IMR-90 (cell line): ENCODE measurements around the gene ADD2. TPM values are rescaled to one million over a fixed set of nuclear protein-coding genes. Genes with fewer than 3 reads are reported as not detected.

Experiments
- ATAC-seq: fragments of 200-7000 bp; cut with Tn5 transposase; 2 replicates; pipeline ENCODE4 v1.9.1; 2020; ENCODE audit warnings: low read depth, mild to moderate bottlenecking, moderate library complexity
- BruUV-seq: library from RNA; stranded (reverse); fragments of 400-500 nt; replicated peaks from 2 replicates; lab custom pipeline; 2021; lab: Mats Ljungman, UMichigan
- CTCF ChIA-PET: fragments of 300-600 bp; formaldehyde crosslinking; extraction: SDS; loops from one replicate; lab custom pipeline; 2021; ENCODE audit warnings: antibody characterized with exemption; lab: Yijun Ruan, JAX
- POLR2A ChIA-PET: fragments of 300-600 bp; sonication (Branson Sonifier 250); formaldehyde crosslinking; loops from one replicate; lab custom pipeline; 2022; ENCODE audit warnings: antibody characterized with exemption; ENCODE audit not compliant: unreplicated experiment; lab: Charles Lee
- DNase-seq: peaks from one replicate; pipeline ENCODE4 v3.0.0; 2013
- H2AFZ ChIP-seq: replicated peaks from 2 replicates; pipeline ENCODE3; 2013; ENCODE audit warnings: low read length, mild to moderate bottlenecking; ENCODE audit not compliant: poor library complexity
- H2AK5ac ChIP-seq: 2 replicates; pipeline ENCODE4 v1.6.1; 2013; ENCODE audit warnings: low read depth, low read length, inconsistent platforms
- H2AK9ac ChIP-seq: replicated peaks from 2 replicates; pipeline ENCODE3; 2013; ENCODE audit warnings: mild to moderate bottlenecking, low read depth, low read length, moderate library complexity; ENCODE audit not compliant: poor library complexity
- H2BK120ac ChIP-seq: 2 replicates; pipeline ENCODE4 v1.6.1; 2013; ENCODE audit warnings: low read depth, low read length, inconsistent platforms
- H2BK15ac ChIP-seq: 3 replicates; pipeline ENCODE4 v1.6.1; 2013; ENCODE audit warnings: low read depth, low read length, inconsistent platforms
- H2BK20ac ChIP-seq: 2 replicates; pipeline ENCODE4 v1.6.1; 2013; ENCODE audit warnings: low read depth, mild to moderate bottlenecking, inconsistent platforms, low read length, moderate library complexity
- H2BK5ac ChIP-seq: 2 replicates; pipeline ENCODE4 v1.6.1; 2013; ENCODE audit warnings: mild to moderate bottlenecking, low read depth, low read length, inconsistent platforms; ENCODE audit not compliant: poor library complexity, severe bottlenecking
- H3K14ac ChIP-seq: replicated peaks from 2 replicates; pipeline ENCODE4 v1.6.1; 2013; ENCODE audit warnings: low read depth, low read length, inconsistent platforms
- H3K18ac ChIP-seq: 2 replicates; pipeline ENCODE4 v1.6.1; 2013; ENCODE audit warnings: low read depth, low read length, control low read depth
- H3K23ac ChIP-seq: 2 replicates; pipeline ENCODE4 v1.6.1; 2013; ENCODE audit warnings: low read depth, low read length, inconsistent platforms
- H3K27ac ChIP-seq: 2 replicates; pipeline ENCODE4 v1.5.1; 2013; ENCODE audit warnings: mild to moderate bottlenecking, control low read depth, low read length; ENCODE audit not compliant: insufficient read depth
- H3K27me3 ChIP-seq: 2 replicates; pipeline ENCODE4 v1.6.1; 2013; ENCODE audit warnings: low read length; ENCODE audit not compliant: control insufficient read depth, insufficient read depth
- H3K36me3 ChIP-seq: 2 replicates; pipeline ENCODE4 v1.6.1; 2013; ENCODE audit warnings: low read length, mixed read lengths; ENCODE audit not compliant: control insufficient read depth, insufficient read depth
- H3K4ac ChIP-seq: 2 replicates; pipeline ENCODE4 v1.6.1; 2013; ENCODE audit warnings: low read depth, low read length, inconsistent platforms
- H3K4me1 ChIP-seq: 2 replicates; pipeline ENCODE4 v1.6.1; 2013; ENCODE audit warnings: low read length, mixed read lengths; ENCODE audit not compliant: control insufficient read depth, insufficient read depth
- H3K4me2 ChIP-seq: 2 replicates; pipeline ENCODE4 v1.6.1; 2013; ENCODE audit warnings: low read depth, mild to moderate bottlenecking, control low read depth, low read length, moderate library complexity
- H3K4me3 ChIP-seq: 2 replicates; pipeline ENCODE4 v1.5.1; 2013; ENCODE audit warnings: low read depth, mild to moderate bottlenecking, control low read depth, low read length, moderate library complexity; ENCODE audit not compliant: insufficient read depth
- H3K56ac ChIP-seq: 2 replicates; pipeline ENCODE4 v1.6.1; 2013; ENCODE audit warnings: low read length, inconsistent platforms; ENCODE audit not compliant: insufficient read depth; ENCODE audit errors: extremely low read depth
- H3K79me1 ChIP-seq, 2 experiments: 2 replicates each; pipeline ENCODE4 v1.6.1; 2013; ENCODE audit warnings: low read length in 2 of 2, inconsistent platforms in 1 of 2, low read depth in 1 of 2
- H3K9ac ChIP-seq: 2 replicates; pipeline ENCODE4 v1.6.1; 2013; ENCODE audit warnings: low read depth, low read length, control low read depth
- H3K9me1 ChIP-seq: 2 replicates; pipeline ENCODE4 v1.6.1; 2013; ENCODE audit warnings: low read length, inconsistent platforms; ENCODE audit not compliant: insufficient read depth
- H3K9me3 ChIP-seq: 2 replicates; pipeline ENCODE4 v1.6.1; 2013; ENCODE audit warnings: low read length; ENCODE audit not compliant: control insufficient read depth, insufficient read depth
- H4K20me1 ChIP-seq: 2 replicates; pipeline ENCODE4 v1.6.1; 2013; ENCODE audit warnings: low read length, inconsistent platforms; ENCODE audit not compliant: insufficient read depth
- H4K5ac ChIP-seq: 2 replicates; pipeline ENCODE4 v1.6.1; 2013; ENCODE audit warnings: mild to moderate bottlenecking, low read depth, low read length, control low read depth
- H4K8ac ChIP-seq, 2 experiments: 2 replicates each; pipeline ENCODE4 v1.6.1; 2013; ENCODE audit warnings: low read depth in 2 of 2, low read length in 2 of 2, control low read depth in 1 of 2, inconsistent platforms in 1 of 2
- H4K91ac ChIP-seq: 2 replicates; pipeline ENCODE4 v1.6.1; 2013; ENCODE audit warnings: low read depth, low read length, inconsistent platforms; ENCODE audit not compliant: insufficient read depth
- BHLHE40 ChIP-seq: fragments of 150-350 bp; IDR thresholded peaks from 2 replicates; pipeline ENCODE4 v1.6.1; 2016; ENCODE audit warnings: mild to moderate bottlenecking, low read depth, low read length
- CEBPB ChIP-seq: IDR thresholded peaks from 2 replicates; pipeline ENCODE4 v1.6.1; 2012; ENCODE audit warnings: low read depth, low read length, improper control_type of control experiment
- CHD1 ChIP-seq: IDR thresholded peaks from 2 replicates; pipeline ENCODE4 v1.6.1; 2012; ENCODE audit warnings: low read depth, low read length, improper control_type of control experiment
- ELK1 ChIP-seq: fragments of 150-350 bp; IDR thresholded peaks from 2 replicates; pipeline ENCODE4 v1.6.1; 2016; ENCODE audit warnings: low read depth, mild to moderate bottlenecking, low read length, moderate library complexity, borderline replicate concordance
- FOS ChIP-seq: fragments of 150-350 bp; IDR thresholded peaks from 2 replicates; pipeline ENCODE4 v1.6.1; 2016; ENCODE audit warnings: low read depth, low read length
- MAFK ChIP-seq: IDR thresholded peaks from 2 replicates; pipeline ENCODE4 v1.6.1; 2012; ENCODE audit warnings: low read depth, low read length, improper control_type of control experiment
- MAZ ChIP-seq: IDR thresholded peaks from 2 replicates; pipeline ENCODE4 v1.6.1; 2012; ENCODE audit warnings: low read depth, mild to moderate bottlenecking, low read length, improper control_type of control experiment, moderate library complexity, borderline replicate concordance
- MXI1 ChIP-seq: IDR thresholded peaks from 2 replicates; pipeline ENCODE4 v1.6.1; 2012; ENCODE audit warnings: low read depth, mild to moderate bottlenecking, low read length, moderate library complexity, borderline replicate concordance
- NFE2L2 ChIP-seq: fragments of 150-350 bp; IDR thresholded peaks from 2 replicates; pipeline ENCODE4 v1.6.1; 2016; ENCODE audit warnings: low read depth, mild to moderate bottlenecking, low read length
- POLR2A ChIP-seq: IDR thresholded peaks from 2 replicates; pipeline ENCODE4 v1.6.1; 2012; ENCODE audit warnings: mild to moderate bottlenecking, low read depth, low read length
- RAD21 ChIP-seq: IDR thresholded peaks from 2 replicates; pipeline ENCODE4 v1.6.1; 2012; ENCODE audit warnings: low read length, improper control_type of control experiment
- RCOR1 ChIP-seq: IDR thresholded peaks from 2 replicates; pipeline ENCODE4 v1.6.1; 2012; ENCODE audit warnings: mild to moderate bottlenecking, low read length, improper control_type of control experiment; ENCODE audit not compliant: insufficient replicate concordance
- RFX5 ChIP-seq: IDR thresholded peaks from 2 replicates; pipeline ENCODE4 v1.8.0; 2012; ENCODE audit warnings: low read depth, mild to moderate bottlenecking, low read length, moderate library complexity
- SMC3 ChIP-seq: fragments of 150-350 bp; IDR thresholded peaks from 2 replicates; pipeline ENCODE4 v1.6.1; 2016; ENCODE audit warnings: low read depth, mild to moderate bottlenecking, antibody characterized with exemption, low read length, moderate library complexity
- USF2 ChIP-seq: fragments of 150-350 bp; IDR thresholded peaks from 2 replicates; pipeline ENCODE4 v1.6.1; 2017; ENCODE audit warnings: mild to moderate bottlenecking, antibody characterized with exemption, low read length, low read depth
- WGBS, 2 experiments: methylation state at CpG; one replicate each; pipeline versions ENCODE4 v1.1.5 to v1.1.7; 2013; ENCODE audit warnings: missing lambda C conversion rate in 2 of 2; ENCODE audit not compliant: insufficient read length in 1 of 2; ENCODE audit errors: extremely low coverage in 2 of 2; 5-methylcytosine and 5-hydroxymethylcytosine counted together
- dilution Hi-C: fragments of 300-500 bp; cut with HindIII; formaldehyde crosslinking; loops from one replicate; pipeline ENCODE4 v1.14.3; 2018; ENCODE audit warnings: low sequenced_read_pairs; ENCODE audit not compliant: unreplicated experiment
- in situ Hi-C: fragments of 300-500 bp; cut with MboI; formaldehyde crosslinking; loops from 3 replicates; pipeline ENCODE4 v1.14.3; 2019; ENCODE audit warnings: low sequenced_read_pairs, inconsistent platforms, mixed read lengths
- intact Hi-C: fragments of 100-400 bp; cut with micrococcal nuclease; formaldehyde crosslinking; loops from 2 replicates; pipeline ENCODE4 v1.10.0; 2022
- polyA plus RNA-seq, 3 experiments: library from polyadenylated mRNA; depleted of rRNA; stranded (reverse); fragments of >200 nt; gene quantifications; 2 replicates each; pipeline ENCODE4 v1.2.3, GENCODE V29; 2012; ENCODE audit warnings: low replicate concordance in 1 of 3
- total RNA-seq: library from RNA; depleted of rRNA; stranded (reverse); fragments of >200 nt; gene quantifications from 2 replicates; pipeline ENCODE4 v1.2.3, GENCODE V29; 2012
- TF ChIP-seq, protein P1 (sequence below): conservative IDR thresholded peaks from 2 replicates; pipeline ENCODE4 v1.5.1; 2012; ENCODE audit warnings: mild to moderate bottlenecking, low read depth, low read length, improper control_type of control experiment

ADD2 gene
- total and polyA plus RNA-seq, 2 of the 4 experiments (the other 2 are of a cell fraction) = not detected

- no peak overlapping the region for H3K56ac ChIP-seq
- intact Hi-C loops = no loop called here
- H3K9ac ChIP-seq = no peak overlapping the region
- 60% methylated on average over 2 of the region's 6 CpGs; no CpG with 5 or more reads in 1 of the 2 experiments for WGBS, 2 experiments
- no TSS peak for BruUV-seq
- DNase-seq (no peak), ATAC-seq (no peak)
- H3K27me3 ChIP-seq = peaks cover 3% of the 10 kb centered on the region
- H2AFZ ChIP-seq = no peak overlapping the region
- H3K9me3 ChIP-seq = no peaks in the 10 kb centered on the region
- no peak overlapping the region for H3K4ac ChIP-seq
- POLR2A ChIA-PET = no interaction called here
- no peak overlapping the region for H2BK5ac ChIP-seq
- no peaks in the 10 kb centered on the region for H3K36me3 ChIP-seq
- no peak overlapping the region for H3K14ac ChIP-seq
- no peak overlapping the region for H2BK120ac ChIP-seq
- no peak overlapping the region for H4K8ac ChIP-seq
- H3K4me1 ChIP-seq = no peaks in the 10 kb centered on the region
- no peak overlapping the region for H3K18ac ChIP-seq
- H3K27ac ChIP-seq = no peak overlapping the region
- H2AK5ac ChIP-seq = no peak overlapping the region
- in situ Hi-C loops = no loop called here
- H2BK15ac ChIP-seq = no peak overlapping the region
- CTCF ChIA-PET = no interaction called here
- no peak overlapping the region for H3K23ac ChIP-seq
- H2AK9ac ChIP-seq = no peak overlapping the region
- H3K4me3 ChIP-seq = no peak overlapping the region
- dilution Hi-C loops = no loop called here
- no peaks in the 10 kb centered on the region for H3K79me1 ChIP-seq
- no peaks in the 10 kb centered on the region for H4K20me1 ChIP-seq
- H4K91ac ChIP-seq = no peak overlapping the region
- no peak overlapping the region for H3K4me2 ChIP-seq
- no peaks in the 10 kb centered on the region for H3K9me1 ChIP-seq
- no peak overlapping the region for H2BK20ac ChIP-seq
- no peak for TF ChIP-seq RAD21
- no peak for TF ChIP-seq MXI1
- no peak for TF ChIP-seq SMC3
- no peak for TF ChIP-seq CHD1
- TF ChIP-seq USF2 = no peak
- no peak for TF ChIP-seq MAFK
- no peak for TF ChIP-seq CEBPB
- no peak for TF ChIP-seq NFE2L2
- TF ChIP-seq RCOR1 = no peak
- TF ChIP-seq, protein P1, sequence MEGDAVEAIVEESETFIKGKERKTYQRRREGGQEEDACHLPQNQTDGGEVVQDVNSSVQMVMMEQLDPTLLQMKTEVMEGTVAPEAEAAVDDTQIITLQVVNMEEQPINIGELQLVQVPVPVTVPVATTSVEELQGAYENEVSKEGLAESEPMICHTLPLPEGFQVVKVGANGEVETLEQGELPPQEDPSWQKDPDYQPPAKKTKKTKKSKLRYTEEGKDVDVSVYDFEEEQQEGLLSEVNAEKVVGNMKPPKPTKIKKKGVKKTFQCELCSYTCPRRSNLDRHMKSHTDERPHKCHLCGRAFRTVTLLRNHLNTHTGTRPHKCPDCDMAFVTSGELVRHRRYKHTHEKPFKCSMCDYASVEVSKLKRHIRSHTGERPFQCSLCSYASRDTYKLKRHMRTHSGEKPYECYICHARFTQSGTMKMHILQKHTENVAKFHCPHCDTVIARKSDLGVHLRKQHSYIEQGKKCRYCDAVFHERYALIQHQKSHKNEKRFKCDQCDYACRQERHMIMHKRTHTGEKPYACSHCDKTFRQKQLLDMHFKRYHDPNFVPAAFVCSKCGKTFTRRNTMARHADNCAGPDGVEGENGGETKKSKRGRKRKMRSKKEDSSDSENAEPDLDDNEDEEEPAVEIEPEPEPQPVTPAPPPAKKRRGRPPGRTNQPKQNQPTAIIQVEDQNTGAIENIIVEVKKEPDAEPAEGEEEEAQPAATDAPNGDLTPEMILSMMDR = no peak
- no peak for TF ChIP-seq MAZ
- no peak for TF ChIP-seq FOS
- TF ChIP-seq RFX5 = no peak
- no peak for TF ChIP-seq POLR2A
- no peak for TF ChIP-seq BHLHE40
- TF ChIP-seq ELK1 = no peak
- no peak overlapping the region for H4K5ac ChIP-seq
Observed at GRCh38 chr2:70685771-70686171, 82.2 kb downstream of the ADD2 start.
